PC-3 (cell line): ENCODE data around the gene RCHY1.
"Not testable (repeated sequence)": the region's sequence is repeated elsewhere in the genome, so short reads cannot be mapped to it uniquely, and the experiment has no call there.

Experiments
- EZH2 ChIP-seq: fragments of 300-600 bp; sonication (generic); IDR thresholded peaks from one replicate; pipeline ENCODE4 v1.6.1; 2017; ENCODE audit warnings: antibody characterized with exemption, mild to moderate bottlenecking, low read length; ENCODE audit not compliant: unreplicated experiment
- EZH2phosphoT487 ChIP-seq: fragments of 300-600 bp; sonication (generic); IDR thresholded peaks from 2 replicates; pipeline ENCODE4 v1.6.1; 2018; ENCODE audit warnings: mild to moderate bottlenecking, antibody characterized with exemption, low read length, borderline replicate concordance
- TF ChIP-seq, protein P1 (sequence below): fragments of 300-600 bp; sonication (generic); conservative IDR thresholded peaks from 2 replicates; pipeline ENCODE4 v1.5.1; 2017; ENCODE audit warnings: antibody characterized with exemption, low read depth, mild to moderate bottlenecking, low read length

DNA sequence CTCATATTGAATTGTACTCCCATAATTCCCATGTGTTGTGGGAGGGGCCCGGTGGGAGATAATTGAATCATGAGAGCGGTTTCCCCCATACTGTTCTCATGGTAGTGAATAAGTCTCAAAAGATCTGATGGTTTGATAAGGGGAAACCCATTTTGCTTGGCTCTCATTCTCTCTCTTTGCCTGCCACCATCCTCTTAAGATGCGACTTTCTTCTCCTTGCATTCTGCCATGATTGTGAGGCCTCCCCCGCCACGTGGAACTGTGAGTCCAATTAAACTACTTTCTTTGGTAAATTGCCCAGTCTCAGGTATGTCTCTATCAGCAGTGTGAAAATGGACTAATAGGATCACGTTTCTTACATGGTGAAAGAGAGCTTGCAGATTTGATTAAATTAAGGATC is 23.1 kb upstream of the RCHY1 start:
- TF ChIP-seq, protein P1, sequence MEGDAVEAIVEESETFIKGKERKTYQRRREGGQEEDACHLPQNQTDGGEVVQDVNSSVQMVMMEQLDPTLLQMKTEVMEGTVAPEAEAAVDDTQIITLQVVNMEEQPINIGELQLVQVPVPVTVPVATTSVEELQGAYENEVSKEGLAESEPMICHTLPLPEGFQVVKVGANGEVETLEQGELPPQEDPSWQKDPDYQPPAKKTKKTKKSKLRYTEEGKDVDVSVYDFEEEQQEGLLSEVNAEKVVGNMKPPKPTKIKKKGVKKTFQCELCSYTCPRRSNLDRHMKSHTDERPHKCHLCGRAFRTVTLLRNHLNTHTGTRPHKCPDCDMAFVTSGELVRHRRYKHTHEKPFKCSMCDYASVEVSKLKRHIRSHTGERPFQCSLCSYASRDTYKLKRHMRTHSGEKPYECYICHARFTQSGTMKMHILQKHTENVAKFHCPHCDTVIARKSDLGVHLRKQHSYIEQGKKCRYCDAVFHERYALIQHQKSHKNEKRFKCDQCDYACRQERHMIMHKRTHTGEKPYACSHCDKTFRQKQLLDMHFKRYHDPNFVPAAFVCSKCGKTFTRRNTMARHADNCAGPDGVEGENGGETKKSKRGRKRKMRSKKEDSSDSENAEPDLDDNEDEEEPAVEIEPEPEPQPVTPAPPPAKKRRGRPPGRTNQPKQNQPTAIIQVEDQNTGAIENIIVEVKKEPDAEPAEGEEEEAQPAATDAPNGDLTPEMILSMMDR: not testable (repeated sequence)
- TF ChIP-seq EZH2phosphoT487, EZH2: not testable (repeated sequence)
